Lower leg skin (tissue), 4 donors: Measurements from ENCODE around the gene CMIP. TPM values are rescaled to one million over a fixed set of nuclear protein-coding genes. Genes with fewer than 3 reads are reported as not detected.

Experiments
- DNase-seq, 2 donors: peaks; one replicate each; pipeline ENCODE4 v3.0.0-alpha.2; 2019; ENCODE audit warnings: low spot score in 2 of 2
- H3K4me3 ChIP-seq: fragments of 200-600 bp; sonication (generic); 2 replicates; pipeline ENCODE4 v1.5.1; 2017; ENCODE audit warnings: mild to moderate bottlenecking, low read depth; ENCODE audit not compliant: poor library complexity, severe bottlenecking
- CTCF ChIP-seq, 3 donors: fragments of 450-650 bp; IDR thresholded peaks; one replicate each; pipeline ENCODE4 v1.5.1; 2016; ENCODE audit warnings: antibody characterized with exemption in 3 of 3, mild to moderate bottlenecking in 3 of 3, moderate library complexity in 2 of 3
- POLR2A ChIP-seq, 2 donors: fragments of 450-650 bp; IDR thresholded peaks; one replicate each; pipeline ENCODE4 v1.6.1; 2016 to 2017; ENCODE audit warnings: antibody characterized with exemption in 2 of 2, mild to moderate bottlenecking in 1 of 2, moderate library complexity in 1 of 2
- WGBS, 2 donors: methylation state at CpG; one replicate each; pipeline ENCODE4 v1.1.5; 2018; 5-methylcytosine and 5-hydroxymethylcytosine counted together
- intact Hi-C: fragments of 100-400 bp; cut with DNase I; formaldehyde crosslinking; loops from one replicate; pipeline ENCODE4 v1.15.0; 2023; ENCODE audit warnings: low total_unique reads
- total RNA-seq, 4 donors: library from RNA; depleted of rRNA; stranded (reverse); fragments of >200 nt; gene quantifications; one replicate each; pipeline ENCODE4 v1.1.0, GENCODE V29; 2016

The CMIP gene
- total RNA-seq, 4 donors from 2014 or later, result 53.7 to 115 (median 77.4) TPM

- TF ChIP-seq POLR2A (IDR thresholded peaks at IDR 0.05) (no peak), CTCF (IDR thresholded peaks at IDR 0.05) (no peak)
- WGBS, 2 donors, result 96 to 97% methylated on average over 7 of the region's 7 CpGs
- intact Hi-C loops, result no loop called here
- no peak overlapping the region for H3K4me3 ChIP-seq
- DNase-seq, result no peak
Observed at GRCh38 chr16:81566086-81567007, 121.7 kb downstream of the CMIP start.

DNA sequence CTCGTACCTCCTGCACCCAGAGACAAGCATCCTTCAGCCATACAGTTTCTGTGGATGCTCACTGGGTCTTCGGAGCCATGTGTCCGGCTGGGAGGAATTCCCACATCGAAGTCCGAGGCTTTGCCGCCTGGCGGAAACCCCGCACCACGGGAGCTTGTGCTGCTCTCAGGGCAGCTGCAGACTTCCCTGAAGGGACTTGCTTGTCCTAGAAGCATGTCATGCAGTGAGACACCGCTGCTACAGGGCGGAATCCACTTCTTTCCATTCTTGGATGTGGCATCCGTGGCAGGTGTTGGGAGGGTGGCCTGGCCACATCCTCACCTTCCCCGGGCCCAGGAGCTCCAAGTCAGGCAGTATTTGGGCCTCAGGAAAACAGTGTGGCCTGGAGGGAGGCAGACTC lies 122.5 kb downstream of the CMIP start:
- WGBS, 2 donors, result 88% methylated on average over 13 of the region's 13 CpGs
- no peak overlapping the region for H3K4me3 ChIP-seq
- no peak for DNase-seq
- TF ChIP-seq CTCF (IDR thresholded peaks at IDR 0.05) (no peak), POLR2A (IDR thresholded peaks at IDR 0.05) (no peak)
- intact Hi-C loops, result no loop called here

DNA sequence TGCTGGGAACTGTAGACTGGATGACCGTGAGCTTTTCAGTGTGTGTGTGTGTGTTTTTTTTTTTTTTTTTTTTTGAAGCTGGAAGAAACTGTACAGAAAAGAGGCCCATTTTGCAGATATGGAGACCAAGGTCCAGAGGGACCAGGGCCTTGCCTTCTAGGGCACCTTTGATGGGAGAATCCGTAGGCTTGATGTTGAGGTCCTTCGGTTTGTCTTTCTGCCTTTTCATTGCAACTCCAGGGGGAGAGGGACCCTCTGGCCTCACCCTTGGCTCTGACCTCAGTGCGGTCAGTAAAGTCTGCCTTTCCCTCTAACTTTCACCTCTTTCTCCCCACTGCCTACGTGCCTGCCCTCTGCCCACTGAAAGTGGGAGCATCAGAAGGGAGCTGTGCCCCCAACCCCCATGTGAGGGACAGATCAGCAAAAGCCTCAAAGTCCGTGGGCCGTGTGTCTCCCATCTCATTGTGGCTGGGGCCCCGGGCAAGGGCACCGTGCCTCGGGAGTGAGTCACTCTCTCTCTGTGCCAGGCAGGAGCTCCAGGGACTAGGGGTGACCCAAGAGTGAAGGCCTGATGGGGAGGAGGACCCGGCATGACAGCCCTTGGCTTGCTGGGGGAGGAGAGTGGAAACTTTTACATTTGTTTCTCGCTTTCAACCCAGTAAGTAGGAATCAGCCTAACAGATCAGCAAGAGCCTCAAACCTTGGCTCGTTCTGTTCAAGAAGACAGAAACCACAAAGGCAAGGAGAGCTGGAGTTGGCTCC lies 123.6 kb downstream of the CMIP start:
- TF ChIP-seq CTCF (IDR thresholded peaks at IDR 0.05), result no peak
- no peak for TF ChIP-seq POLR2A (IDR thresholded peaks at IDR 0.05)
- no peak for DNase-seq
- H3K4me3 ChIP-seq, result no peak overlapping the region
- intact Hi-C loops, result no loop called here
- 38% methylated on average over 11 to 13 of the region's 13 CpGs for WGBS, 2 donors

DNA sequence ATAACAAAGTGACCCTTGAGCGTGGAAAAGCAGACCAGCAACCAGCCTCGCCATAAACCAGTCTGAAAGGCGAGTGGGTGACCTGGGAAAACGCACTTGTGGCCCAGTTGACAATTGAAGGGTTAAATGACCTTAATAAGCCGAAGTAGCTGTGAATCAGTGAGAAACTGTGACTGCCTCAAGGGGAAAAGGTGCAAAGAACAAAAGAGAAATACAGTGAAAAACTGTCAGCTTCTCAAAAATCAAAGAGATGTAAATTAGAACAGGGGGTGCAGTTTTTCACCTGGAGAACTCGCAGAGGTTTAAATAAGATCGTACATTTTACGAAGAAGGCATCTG lies 124.1 kb downstream of the CMIP start:
- intact Hi-C loops, result no loop called here
- DNase-seq, result no peak
- 56 to 58% methylated on average over 8 of the region's 8 CpGs for WGBS, 2 donors
- no peak for TF ChIP-seq POLR2A (IDR thresholded peaks at IDR 0.05)
- TF ChIP-seq CTCF (IDR thresholded peaks at IDR 0.05), result no peak
- no peak overlapping the region for H3K4me3 ChIP-seq

- H3K4me3 ChIP-seq, result no peak overlapping the region
- no peak for TF ChIP-seq POLR2A (IDR thresholded peaks at IDR 0.05)
- no peak for TF ChIP-seq CTCF (IDR thresholded peaks at IDR 0.05)
- no peak for DNase-seq
- WGBS, 2 donors, result 49 to 59% methylated on average over 11 of the region's 11 CpGs
- intact Hi-C loops, result no loop called here
Observed at GRCh38 chr16:81569361-81570034, 124.9 kb downstream of the CMIP start.
